Left ventricle myocardium inferior (tissue), 1 donor: ENCODE data around the gene UBL3. TPM values are rescaled to one million over a fixed set of nuclear protein-coding genes. Genes with fewer than 3 reads are reported as not detected.

Experiments
- DNase-seq: peaks from one replicate; pipeline ENCODE4 v3.0.0-alpha.2; 2020
- H3K27ac ChIP-seq: fragments of 200-600 bp; replicated peaks from 2 replicates; pipeline ENCODE4 v1.8.0; 2021
- H3K27me3 ChIP-seq: fragments of 200-600 bp; 2 replicates; pipeline ENCODE4 v1.8.0; 2021; ENCODE audit warnings: low read depth
- H3K36me3 ChIP-seq: fragments of 200-600 bp; 2 replicates; pipeline ENCODE4 v1.8.0; 2021
- H3K4me1 ChIP-seq: fragments of 200-600 bp; 2 replicates; pipeline ENCODE4 v1.8.0; 2021
- H3K4me3 ChIP-seq: fragments of 200-600 bp; 2 replicates; pipeline ENCODE4 v1.8.0; 2021; ENCODE audit warnings: mild to moderate bottlenecking, moderate library complexity
- H3K9me3 ChIP-seq: fragments of 200-600 bp; replicated peaks from 2 replicates; pipeline ENCODE4 v1.8.0; 2021
- CTCF ChIP-seq: fragments of 200-600 bp; IDR thresholded peaks from 2 replicates; pipeline ENCODE4 v1.8.0; 2021; ENCODE audit warnings: antibody characterized with exemption, mild to moderate bottlenecking, borderline replicate concordance
- intact Hi-C: fragments of 100-400 bp; cut with micrococcal nuclease; formaldehyde crosslinking; loops from one replicate; pipeline ENCODE4 v1.11.0; 2022
- total RNA-seq: library from RNA; stranded (reverse); fragmentation: NEBNext Ultra II Directional; extraction: Animal tissue kit (Norgen Biotek cat#: 25700); gene quantifications from one replicate; pipeline ENCODE4 v1.2.1, GENCODE V29; 2021
- donor health status: DM: no; HTN: yes; CAD: no; lungs with severe emphysema.

Gene UBL3
- total RNA-seq, 1 donor from 2014 or later = 25.2 TPM

GRCh38 chr13:29852472-29853054, 2.1 kb upstream of the UBL3 start:
- intact Hi-C loops = no loop called here
- H3K36me3 ChIP-seq = no peaks in the 10 kb centered on the region
- no peaks in the 10 kb centered on the region for H3K9me3 ChIP-seq
- H3K27me3 ChIP-seq = no peaks in the 10 kb centered on the region
- peaks cover 27% of the 10 kb centered on the region for H3K4me1 ChIP-seq
- no peak overlapping the region for H3K4me3 ChIP-seq
- no peak overlapping the region for H3K27ac ChIP-seq
- no peak for DNase-seq
- TF ChIP-seq CTCF = no peak

- Histone ChIP-seq H3K27me3 (no peaks in the 10 kb centered on the region), H3K27ac (peak overlapping the region; percentile 98), H3K4me3 (peak overlapping the region; percentile 83), H3K9me3 (no peaks in the 10 kb centered on the region), H3K4me1 (peaks cover 55% of the 10 kb centered on the region), H3K36me3 (no peaks in the 10 kb centered on the region)
- intact Hi-C loops = no loop called here
- no peak for TF ChIP-seq CTCF
- peak; percentile 45 for DNase-seq
Measured at GRCh38 chr13:29849731-29850212, 645 bp downstream of the UBL3 start.

GRCh38 chr13:29849071-29849631, 1.3 kb downstream of the UBL3 start:
- no peak for DNase-seq
- H3K27ac ChIP-seq = peak overlapping the region; percentile 98
- H3K4me3 ChIP-seq = peak overlapping the region; percentile 83
- H3K36me3 ChIP-seq = no peaks in the 10 kb centered on the region
- H3K9me3 ChIP-seq = no peaks in the 10 kb centered on the region
- no peaks in the 10 kb centered on the region for H3K27me3 ChIP-seq
- intact Hi-C loops = no loop called here
- no peak for TF ChIP-seq CTCF
- peaks cover 61% of the 10 kb centered on the region for H3K4me1 ChIP-seq

- intact Hi-C loops = no loop called here
- Histone ChIP-seq H3K9me3 (no peaks in the 10 kb centered on the region), H3K4me3 (peak overlapping the region; percentile 83), H3K4me1 (peaks cover 62% of the 10 kb centered on the region), H3K27ac (peak overlapping the region; percentile 98), H3K27me3 (no peaks in the 10 kb centered on the region), H3K36me3 (no peaks in the 10 kb centered on the region)
- no peak for TF ChIP-seq CTCF
- DNase-seq = no peak
Measured at GRCh38 chr13:29847501-29847983, 2.9 kb downstream of the UBL3 start.

- Histone ChIP-seq H3K36me3 (no peaks in the 10 kb centered on the region), H3K27me3 (no peaks in the 10 kb centered on the region), H3K27ac (peak overlapping the region; percentile 98), H3K9me3 (no peaks in the 10 kb centered on the region), H3K4me1 (peaks cover 60% of the 10 kb centered on the region), H3K4me3 (peak overlapping the region; percentile 83)
- intact Hi-C loops = no loop called here
- no peak for DNase-seq
- no peak for TF ChIP-seq CTCF
Measured at GRCh38 chr13:29846475-29847256, 3.8 kb downstream of the UBL3 start.
